K562 (cell line): ENCODE measurements around the gene NUPR1. TPM values are rescaled to one million over a fixed set of nuclear protein-coding genes. Genes with fewer than 3 reads are reported as not detected.

Source experiments
- ATAC-seq: fragments of 200-7000 bp; cut with Tn5 transposase; 3 replicates; pipeline ENCODE4 v1.9.1; 2020; ENCODE audit warnings: moderate library complexity
- BruUV-seq: library from RNA; stranded (reverse); fragments of 400-500 nt; replicated peaks from 2 replicates; lab custom pipeline; 2021; lab: Mats Ljungman, UMichigan
- CTCF ChIA-PET: fragments of 300-600 bp; formaldehyde crosslinking; extraction: SDS; loops from one replicate; lab custom pipeline; 2021; ENCODE audit warnings: low intra/inter-chr PET ratio; lab: Yijun Ruan, JAX
- POLR2A ChIA-PET: fragments of 300-600, 350-650 bp; sonication (Branson Sonifier 250); formaldehyde crosslinking; extraction: SDS; loops from one replicate; lab custom pipeline; 2021; ENCODE audit warnings: antibody characterized with exemption, inconsistent platforms; lab: Yijun Ruan, JAX
- DNase-seq, 4 experiments: peaks; one replicate each; pipeline versions ENCODE4 v3.0.0 to v3.0.0-alpha.2; 2011 to 2018; ENCODE audit warnings: low spot score in 3 of 4, mixed read lengths in 3 of 4; ENCODE audit errors: extremely low read depth in 1 of 4
- FAIRE-seq: peaks from 2 replicates; lab custom pipeline; 2011; peaks lifted over from hg19 to GRCh38; lab: Jason Lieb, UNC
- H2AFZ ChIP-seq: 2 replicates; pipeline ENCODE4 v1.6.0; 2011; ENCODE audit warnings: low read depth, low read length, control low read depth, inconsistent platforms
- H3K27ac ChIP-seq: fragments of 200-600 bp; 3 replicates; pipeline ENCODE4 v1.8.0; 2011; ENCODE audit warnings: low read depth, mild to moderate bottlenecking, control low read depth, inconsistent platforms, low read length, moderate library complexity, mixed read lengths; ENCODE audit errors: extremely low read depth
- H3K27me3 ChIP-seq, 2 experiments: fragments of 300-600 bp in 1 of 2; 2 replicates in 1 of 2; 3 replicates in 1 of 2; pipeline versions ENCODE4 v1.6.0 to v1.8.0; 2011; ENCODE audit warnings: inconsistent platforms in 2 of 2, low read length in 2 of 2, mild to moderate bottlenecking in 1 of 2, mixed read lengths in 1 of 2, moderate library complexity in 1 of 2; ENCODE audit not compliant: control insufficient read depth in 2 of 2, insufficient read depth in 2 of 2
- H3K36me3 ChIP-seq: fragments of 300-600 bp; 3 replicates; pipeline ENCODE4 v1.8.0; 2011; ENCODE audit warnings: mild to moderate bottlenecking, low read length, inconsistent platforms; ENCODE audit not compliant: control insufficient read depth, insufficient read depth
- H3K4me1 ChIP-seq, 2 experiments: fragments of 200-600 bp in 1 of 2; replicated peaks in 1 of 2; 2 replicates in 1 of 2; 3 replicates in 1 of 2; pipeline versions ENCODE4 v1.5.1 to v1.8.0; 2011; ENCODE audit warnings: inconsistent platforms in 2 of 2, low read length in 2 of 2, mild to moderate bottlenecking in 1 of 2, mixed read lengths in 1 of 2, moderate library complexity in 1 of 2; ENCODE audit not compliant: control insufficient read depth in 2 of 2, insufficient read depth in 2 of 2
- H3K4me2 ChIP-seq: 2 replicates; pipeline ENCODE4 v1.6.1; 2011; ENCODE audit warnings: low read length, control low read depth, inconsistent platforms, mixed read lengths; ENCODE audit not compliant: insufficient read depth
- H3K4me3 ChIP-seq: fragments of 200-600 bp; sonication (generic), shearing (Covaris generic); 2 replicates; pipeline ENCODE4 v1.5.1; 2016; ENCODE audit warnings: control low read depth, inconsistent platforms
- H3K79me2 ChIP-seq: fragments of 200-600 bp; 3 replicates; pipeline ENCODE4 v1.8.0; 2011; ENCODE audit warnings: low read length, inconsistent platforms; ENCODE audit not compliant: control insufficient read depth, insufficient read depth
- H3K9ac ChIP-seq, 2 experiments: 2 replicates each; pipeline versions ENCODE4 v1.6.0 to v1.6.1; 2011; ENCODE audit warnings: low read depth in 2 of 2, low read length in 2 of 2, control low read depth in 1 of 2, inconsistent platforms in 1 of 2, mild to moderate bottlenecking in 1 of 2, mixed read lengths in 1 of 2; ENCODE audit not compliant: insufficient read depth in 1 of 2
- H3K9me1 ChIP-seq: one replicate; pipeline ENCODE4 v1.6.0; 2011; ENCODE audit warnings: inconsistent platforms, mild to moderate bottlenecking, low read length, moderate library complexity; ENCODE audit not compliant: control insufficient read depth, insufficient read depth
- H3K9me3 ChIP-seq: replicated peaks from 2 replicates; pipeline ENCODE4 v1.5.1; 2011; ENCODE audit warnings: low read depth, low read length, inconsistent platforms; ENCODE audit not compliant: control insufficient read depth, insufficient read depth
- H4K20me1 ChIP-seq: replicated peaks from 2 replicates; pipeline ENCODE4 v1.6.1; 2011; ENCODE audit warnings: low read length, inconsistent platforms, mixed read lengths; ENCODE audit not compliant: control insufficient read depth, insufficient read depth
- CTCFL ChIP-seq: IDR thresholded peaks from 2 replicates; pipeline ENCODE4 v1.6.1; 2011; ENCODE audit warnings: borderline replicate concordance, low read depth, mild to moderate bottlenecking, moderate library complexity, low read length; ENCODE audit not compliant: insufficient read depth, poor library complexity, severe bottlenecking
- ESRRA ChIP-seq: fragments of 450-650 bp; IDR thresholded peaks from 2 replicates; pipeline ENCODE4 v1.6.1; 2014; ENCODE audit warnings: low read depth, mild to moderate bottlenecking, moderate library complexity, borderline replicate concordance
- HDAC2 ChIP-seq: fragments of 450-650 bp; IDR thresholded peaks from 2 replicates; pipeline ENCODE4 v1.6.1; 2016; ENCODE audit warnings: mild to moderate bottlenecking
- OTX1 ChIP-seq: fragments of 450-650 bp; formaldehyde crosslinking; IDR thresholded peaks from 2 replicates; pipeline ENCODE4 v1.4.0; 2022; ENCODE audit warnings: mild to moderate bottlenecking
- PTBP1 ChIP-seq: fragments of 200-400 bp; formaldehyde crosslinking; IDR thresholded peaks from 2 replicates; pipeline ENCODE4 v1.6.1; 2017; ENCODE audit warnings: low read depth, low read length
- REST ChIP-seq, 2 experiments: fragments of 450-650 bp; formaldehyde crosslinking in 1 of 2; IDR thresholded peaks; 2 replicates each; pipeline versions ENCODE4 v1.4.0 to v1.6.1; 2014 to 2020; ENCODE audit warnings: mild to moderate bottlenecking in 2 of 2, borderline replicate concordance in 1 of 2, low read depth in 1 of 2
- SMAD2 ChIP-seq: fragments of 150-350 bp; IDR thresholded peaks from 2 replicates; pipeline ENCODE4 v1.6.1; 2014; ENCODE audit warnings: low read depth, mild to moderate bottlenecking, low read length
- TAF7 ChIP-seq: fragments of 450-650 bp; IDR thresholded peaks from 2 replicates; pipeline ENCODE4 v1.6.1; 2016; ENCODE audit warnings: missing genetic modification characterization, missing compliant biosample characterization
- ZNF316 ChIP-seq: fragments of 450-650 bp; IDR thresholded peaks from 2 replicates; pipeline ENCODE4 v1.6.1; 2016
- WGBS: fragments of 100-300 bp; shearing (Covaris generic); methylation state at CpG from one replicate; pipeline ENCODE4 v1.1.6; 2016; ENCODE audit warnings: low coverage, mixed read lengths; ENCODE audit not compliant: insufficient coverage; ENCODE audit errors: missing lambda C conversion rate; 5-methylcytosine and 5-hydroxymethylcytosine counted together
- in situ Hi-C: fragments of 300-500 bp; cut with MboI; formaldehyde crosslinking; loops from 4 replicates; pipeline ENCODE4 v1.15.0; 2018; ENCODE audit warnings: inconsistent platforms, mixed read lengths
- intact Hi-C: fragments of 100-400 bp; cut with micrococcal nuclease; formaldehyde crosslinking; loops from 2 replicates; pipeline ENCODE4 v1.14.2; 2022
- polyA plus RNA-seq, 8 experiments: library from polyadenylated mRNA; depleted of rRNA in 4 of 8; stranded (reverse) in 5 of 8; unstranded in 3 of 8; fragments of >200 nt; fragmentation: Nextera tagmentation in 2 of 8; fragmentation: Illumina TruSeq in 1 of 8; extraction: Ambion mirVana in 2 of 8; extraction: Trizol in 1 of 8; gene quantifications; 2 replicates each; pipeline versions ENCODE4 v1.2.1 to v1.2.3, GENCODE V29; 2011 to 2014; ENCODE audit warnings: inconsistent platforms in 1 of 8, missing spikeins in 1 of 8
- total RNA-seq, 7 experiments: library from RNA; depleted of rRNA in 6 of 7; stranded (reverse); fragments of >200 nt in 6 of 7; fragmentation: Illumina TruSeq in 2 of 7; extraction: Trizol in 2 of 7; gene quantifications; 2 replicates each; pipeline versions ENCODE4 v1.2.1 to v1.2.3, GENCODE V29; 2011 to 2021; ENCODE audit warnings: low replicate concordance in 1 of 7

Gene NUPR1
- total and polyA plus RNA-seq, 9 of the 15 experiments (the other 6 are each of a cell fraction or from before 2014, with no cell fraction given), result 0.07 to 1.5 (median 0.27) TPM

GRCh38 chr16:28491970-28492474 lies 46.8 kb downstream of the NUPR1 start, which contains the start of gene CLN3 (continued):
- TF ChIP-seq PTBP1, result no peak
- TF ChIP-seq ZNF316, result no peak

DNA sequence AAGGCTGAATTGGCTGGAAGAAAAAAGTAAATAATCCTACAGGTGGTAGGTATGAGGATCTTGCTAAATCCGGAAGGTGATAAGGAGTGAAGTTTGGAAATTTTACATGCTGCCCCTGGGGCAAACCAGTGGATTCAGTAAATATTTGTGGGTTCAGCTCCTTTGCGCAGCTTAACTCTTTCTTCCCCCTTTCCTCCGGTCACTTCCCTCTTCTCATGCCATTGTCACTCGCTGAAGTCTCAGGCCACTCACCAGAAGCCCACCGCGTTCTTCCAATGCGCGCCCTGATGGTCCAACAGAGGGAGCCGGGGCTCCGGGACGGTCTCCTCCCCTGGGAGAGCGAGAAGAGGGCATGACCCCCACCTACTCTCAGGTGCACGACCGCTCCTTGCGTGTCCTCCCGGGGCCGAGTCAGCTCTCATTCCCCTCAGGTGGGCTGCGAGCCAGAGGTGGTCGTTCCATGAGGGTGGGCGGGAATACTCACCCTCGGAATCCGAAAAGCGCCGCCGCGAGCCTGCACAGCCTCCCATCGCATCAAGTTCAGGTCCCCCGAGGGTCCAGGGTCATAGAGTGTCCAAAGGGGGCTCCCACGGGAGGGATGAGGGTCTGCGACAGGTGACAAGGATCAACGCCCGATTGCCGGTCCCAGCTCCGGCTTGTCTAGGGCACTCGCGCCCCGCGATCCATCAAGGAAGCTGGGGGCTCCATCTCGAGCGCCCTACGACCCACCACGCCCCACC lies 47.4 kb downstream of the NUPR1 start:
- Histone ChIP-seq H3K36me3 (peaks cover 19% of the 10 kb centered on the region; the same call in 2 of the 3 replicates), H3K4me1 (peaks cover 13 to 36% of the 10 kb centered on the region in 2 experiments), H3K27ac (peak overlapping the region; percentile 89), H2AFZ (peak overlapping the region; percentile 86), H3K27me3 (no peaks in the 10 kb centered on the region), H3K9me3 (no peaks in the 10 kb centered on the region), H3K79me2 (peaks cover 8% of the 10 kb centered on the region; the same call in 2 of the 3 replicates), H4K20me1 (no peaks in the 10 kb centered on the region), H3K9ac (peak overlapping the region; percentile 78 to 99), H3K9me1 (no peaks in the 10 kb centered on the region), H3K4me2 (peak overlapping the region; percentile 84), H3K4me3 (peak overlapping the region; percentile 76)
- CTCF ChIA-PET, result no interaction called here
- intact Hi-C loops, result no loop called here
- FAIRE-seq, result peak; percentile 37
- POLR2A ChIA-PET, result no interaction called here
- peak; percentile 84 for ATAC-seq
- peak; percentile 73 to 75 (median 74) for DNase-seq
- BruUV-seq, result TSS peak; percentile 62
- in situ Hi-C loops, result loop anchor here (25.0 kb wide), 1 partner anchor 1721 kb away; no protein-coding TSS in a partner anchor
- under 1% methylated on average over 25 of the region's 42 CpGs for WGBS
- TF ChIP-seq OTX1 (CRISPR knock-in tag) (0 out of 2 replicates have a peak, but pooled peaks have one; percentile 2), TAF7 (tag) (0 out of 2 replicates have a peak, but pooled peaks have one; percentile 13), HDAC2 (peak; percentile 24; the same call in 1 of the 2 replicates), ESRRA (peak; percentile 50; the same call in 1 of the 2 replicates), REST (IDR thresholded peaks at IDR 0.05; ENCODE audit: borderline replicate concordance) (peak; percentile 26; the same call in 1 of the 2 replicates), REST (CRISPR knock-in tag; IDR thresholded peaks at IDR 0.05; ENCODE audit: low read depth) (no peak), CTCFL (peak; percentile 99), SMAD2 (no peak)
